HEK293T (cell line): ENCODE results near the gene KCNG2.

ENCODE experiments used
- ARNT ChIP-seq: fragments of 450-650 bp; IDR thresholded peaks from 2 replicates; pipeline ENCODE4 v1.6.1; 2017; ENCODE audit warnings: mild to moderate bottlenecking
- BHLHE40 ChIP-seq: fragments of 450-650 bp; IDR thresholded peaks from 2 replicates; pipeline ENCODE4 v1.6.1; 2016; ENCODE audit warnings: mild to moderate bottlenecking, moderate library complexity, borderline replicate concordance
- ELF4 ChIP-seq: fragments of 450-650 bp; IDR thresholded peaks from 2 replicates; pipeline ENCODE4 v1.6.1; 2017; ENCODE audit warnings: antibody characterized with exemption
- FOXK2 ChIP-seq: fragments of 450-650 bp; IDR thresholded peaks from 2 replicates; pipeline ENCODE4 v1.6.1; 2016; ENCODE audit warnings: mild to moderate bottlenecking
- FOXM1 ChIP-seq: fragments of 450-650 bp; IDR thresholded peaks from 2 replicates; pipeline ENCODE4 v1.6.1; 2017; ENCODE audit warnings: mild to moderate bottlenecking, borderline replicate concordance
- NFRKB ChIP-seq: fragments of 450-650 bp; IDR thresholded peaks from 2 replicates; pipeline ENCODE4 v1.6.1; 2016; ENCODE audit warnings: mild to moderate bottlenecking, moderate library complexity
- PKNOX1 ChIP-seq: fragments of 450-650 bp; IDR thresholded peaks from 2 replicates; pipeline ENCODE4 v1.6.1; 2016
- SP1 ChIP-seq: fragments of 450-650 bp; IDR thresholded peaks from 2 replicates; pipeline ENCODE4 v1.6.1; 2017
- SUZ12 ChIP-seq: fragments of 450-650 bp; IDR thresholded peaks from 2 replicates; pipeline ENCODE4 v1.6.1; 2016; ENCODE audit warnings: mild to moderate bottlenecking
- TARDBP ChIP-seq: fragments of 450-650 bp; IDR thresholded peaks from 2 replicates; pipeline ENCODE4 v1.6.1; 2016
- ZNF384 ChIP-seq: fragments of 450-650 bp; IDR thresholded peaks from 2 replicates; pipeline ENCODE4 v1.6.1; 2016

GRCh38 chr18:79905993-79906392 lies 108.3 kb downstream of the KCNG2 start:
- no peak for TF ChIP-seq ZNF384
- no peak for TF ChIP-seq BHLHE40
- TF ChIP-seq SP1, result no peak
- TF ChIP-seq ARNT, result no peak
- no peak for TF ChIP-seq SUZ12
- no peak for TF ChIP-seq ELF4
- no peak for TF ChIP-seq FOXK2
- no peak for TF ChIP-seq TARDBP
- no peak for TF ChIP-seq FOXM1
- TF ChIP-seq PKNOX1, result no peak
- TF ChIP-seq NFRKB, result no peak
